Fibroblast of lung (primary cell): Measurements from ENCODE around the gene C12orf76.

Experiments used
- EZH2 ChIP-seq: IDR thresholded peaks from 2 replicates; pipeline ENCODE4 v1.5.1; 2012; ENCODE audit warnings: low read length, control low read depth, mild to moderate bottlenecking; ENCODE audit errors: missing control alignments
- TF ChIP-seq, protein P1 (sequence below), 2 donors: IDR thresholded peaks in 1 of 2; conservative IDR thresholded peaks in 1 of 2; 1 replicate in 1 of 2; 2 replicates in 1 of 2; pipeline ENCODE4 v1.5.1; 2011 to 2012; ENCODE audit warnings: low read length in 2 of 2, control low read depth in 1 of 2, inconsistent platforms in 1 of 2, low read depth in 1 of 2, mild to moderate bottlenecking in 1 of 2

DNA sequence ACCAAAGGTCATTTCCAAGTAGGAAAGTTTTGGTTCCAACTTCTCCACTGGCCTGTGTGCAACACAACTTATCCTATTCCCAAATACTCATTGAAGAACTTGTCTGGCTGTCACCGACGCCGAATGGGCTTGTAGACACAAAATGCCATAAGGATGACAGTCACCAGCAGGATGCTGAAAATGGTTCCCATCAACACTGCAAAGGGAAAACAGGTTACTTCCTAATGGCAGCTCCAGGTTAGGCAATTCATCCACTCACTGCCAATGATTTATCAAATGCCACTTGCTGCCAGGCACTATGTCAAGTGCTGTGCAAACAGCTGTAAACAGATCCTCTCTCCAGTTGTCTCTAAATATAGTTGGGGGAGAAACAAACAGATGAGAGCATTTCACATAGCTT lies 6.1 kb downstream of the C12orf76 start:
- TF ChIP-seq, protein P1, sequence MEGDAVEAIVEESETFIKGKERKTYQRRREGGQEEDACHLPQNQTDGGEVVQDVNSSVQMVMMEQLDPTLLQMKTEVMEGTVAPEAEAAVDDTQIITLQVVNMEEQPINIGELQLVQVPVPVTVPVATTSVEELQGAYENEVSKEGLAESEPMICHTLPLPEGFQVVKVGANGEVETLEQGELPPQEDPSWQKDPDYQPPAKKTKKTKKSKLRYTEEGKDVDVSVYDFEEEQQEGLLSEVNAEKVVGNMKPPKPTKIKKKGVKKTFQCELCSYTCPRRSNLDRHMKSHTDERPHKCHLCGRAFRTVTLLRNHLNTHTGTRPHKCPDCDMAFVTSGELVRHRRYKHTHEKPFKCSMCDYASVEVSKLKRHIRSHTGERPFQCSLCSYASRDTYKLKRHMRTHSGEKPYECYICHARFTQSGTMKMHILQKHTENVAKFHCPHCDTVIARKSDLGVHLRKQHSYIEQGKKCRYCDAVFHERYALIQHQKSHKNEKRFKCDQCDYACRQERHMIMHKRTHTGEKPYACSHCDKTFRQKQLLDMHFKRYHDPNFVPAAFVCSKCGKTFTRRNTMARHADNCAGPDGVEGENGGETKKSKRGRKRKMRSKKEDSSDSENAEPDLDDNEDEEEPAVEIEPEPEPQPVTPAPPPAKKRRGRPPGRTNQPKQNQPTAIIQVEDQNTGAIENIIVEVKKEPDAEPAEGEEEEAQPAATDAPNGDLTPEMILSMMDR (conservative IDR thresholded peaks at IDR 0.05 in 1 of 2, IDR thresholded peaks at IDR 0.05 in 1 of 2; ENCODE audit: low read depth in 1 of 2, low read length in 2 of 2) = no peak
- no peak for TF ChIP-seq EZH2
